Pulmonary artery endothelial cell (primary cell): Measurements from ENCODE around the gene PARP12. TPM values are rescaled to one million over a fixed set of nuclear protein-coding genes. Genes with fewer than 3 reads are reported as not detected.

ENCODE experiments used
- DNase-seq: peaks from one replicate; pipeline ENCODE4 v3.0.0-alpha.2; 2011; ENCODE audit warnings: low read depth, low spot score
- total RNA-seq: library from RNA; depleted of rRNA; stranded (reverse); fragments of >200 nt; gene quantifications from 2 replicates; pipeline ENCODE4 v1.2.3, GENCODE V29; 2014

PARP12 gene
- total RNA-seq, 1 donor from 2014 or later, result 52.8 TPM

DNA sequence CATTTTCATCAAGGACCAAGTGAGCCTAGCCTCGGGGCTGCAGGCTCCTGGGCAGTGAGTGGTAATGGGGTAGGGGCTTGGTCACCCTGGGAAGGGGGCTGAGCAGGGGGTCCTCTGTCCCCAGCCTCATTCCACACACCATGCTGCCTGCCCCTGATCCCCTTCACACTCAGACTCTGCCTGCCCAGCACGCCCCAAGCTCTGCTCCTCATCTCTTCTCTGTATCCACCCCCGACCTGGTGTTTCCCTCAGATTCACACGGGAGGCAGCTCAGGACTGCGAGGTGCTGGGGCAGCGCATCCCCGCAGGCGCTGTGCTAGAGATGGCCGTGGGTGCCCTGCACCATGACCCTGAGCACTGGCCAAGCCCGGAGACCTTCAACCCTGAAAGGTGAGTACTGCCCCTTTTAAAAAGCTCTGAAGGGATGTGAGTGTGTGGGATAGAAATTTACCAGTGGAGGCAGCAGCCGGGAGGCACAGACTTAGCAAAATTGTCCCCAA, 47.2 kb downstream of the PARP12 start:
- no peak for DNase-seq

DNA sequence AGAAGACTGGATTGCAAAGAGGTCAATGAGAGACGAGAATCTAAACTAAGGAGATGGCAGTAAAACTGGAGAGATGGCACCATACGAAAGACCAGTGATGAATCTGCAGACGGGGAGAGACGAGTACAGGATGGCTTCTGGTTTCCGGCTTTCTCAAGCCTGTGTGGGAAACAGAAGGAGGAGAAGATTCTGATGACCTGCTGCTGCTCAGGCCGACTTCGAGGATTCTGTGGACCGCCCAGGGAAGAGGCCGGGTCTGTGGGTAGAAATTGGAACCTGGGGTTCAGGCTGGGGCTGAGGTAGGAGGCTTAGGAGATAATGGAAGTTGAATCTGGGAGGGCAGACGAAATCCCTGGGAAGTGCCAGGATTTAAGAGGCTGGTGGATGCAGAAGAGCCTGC, 48.6 kb downstream of the PARP12 start:
- no peak for DNase-seq

DNA sequence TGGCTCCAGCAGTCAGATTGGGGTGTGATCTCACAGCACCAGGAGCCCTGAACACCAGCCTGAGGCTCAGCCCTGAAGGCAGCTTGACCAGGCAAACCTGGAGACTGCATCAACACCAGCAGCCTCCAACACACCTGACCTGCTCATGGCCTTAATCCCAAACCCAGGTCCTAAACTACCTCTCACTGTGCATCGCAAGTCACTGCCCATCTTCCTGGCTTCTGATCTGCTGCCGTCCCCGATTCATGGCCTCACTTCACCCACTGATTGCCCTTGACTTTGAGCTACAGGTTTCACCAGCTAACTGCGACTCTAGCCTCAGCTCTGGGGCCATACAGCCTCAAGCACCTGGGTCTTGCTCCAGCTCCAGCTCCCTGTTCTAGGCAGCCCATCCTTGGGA, 49.1 kb downstream of the PARP12 start:
- no peak for DNase-seq

DNA sequence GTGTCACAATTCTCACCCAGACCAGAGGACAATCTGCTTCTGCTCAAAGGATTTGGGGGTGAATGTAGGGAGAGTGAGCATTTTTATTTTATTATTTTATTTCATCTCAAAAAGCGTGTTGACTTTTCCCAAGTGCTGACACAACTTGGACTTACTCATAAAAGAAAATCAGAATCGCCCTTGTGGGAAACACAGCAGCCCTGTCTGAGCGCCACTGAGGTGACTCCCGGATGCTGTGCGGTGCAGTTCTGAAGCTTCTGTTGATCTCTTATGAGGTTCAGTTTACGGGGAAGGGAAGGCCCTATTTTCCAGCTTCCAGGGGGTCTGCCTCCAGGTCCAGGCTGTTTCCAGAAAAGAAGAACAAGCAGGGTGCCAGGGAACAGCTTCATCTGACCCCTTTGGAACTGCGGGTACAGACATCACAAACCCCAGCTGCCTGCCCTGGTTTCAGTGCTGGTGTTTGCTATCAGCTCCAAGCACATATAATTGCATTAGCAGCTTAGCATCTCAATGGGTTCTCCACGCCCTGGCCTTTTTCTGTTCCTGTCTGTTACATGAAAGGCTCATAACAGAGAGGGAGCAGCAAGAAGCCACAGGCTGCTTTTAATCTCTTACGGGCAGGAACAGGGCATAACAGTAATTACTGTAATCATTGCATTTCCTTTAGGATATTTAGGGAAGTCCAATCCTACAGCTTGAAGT, 52.4 kb downstream of the PARP12 start:
- no peak for DNase-seq

DNA sequence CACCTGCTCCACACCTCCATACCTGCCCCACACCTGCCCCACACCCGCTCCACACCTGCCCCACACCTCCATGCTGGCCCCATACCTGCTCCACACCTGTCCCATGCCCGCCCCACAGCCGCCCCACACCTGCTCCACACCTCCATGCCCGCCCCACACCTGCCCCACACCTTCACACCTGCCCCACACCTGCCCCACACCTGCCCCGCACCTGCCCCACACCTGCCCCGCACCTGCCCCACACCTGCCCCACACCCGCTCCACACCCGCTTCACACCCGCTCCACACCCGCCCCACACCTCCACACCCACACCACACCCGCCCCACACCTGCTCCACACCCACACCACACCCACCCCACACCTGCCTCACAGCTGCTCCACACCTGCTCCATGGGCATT, 53.0 kb downstream of the PARP12 start:
- DNase-seq, result no peak

DNA sequence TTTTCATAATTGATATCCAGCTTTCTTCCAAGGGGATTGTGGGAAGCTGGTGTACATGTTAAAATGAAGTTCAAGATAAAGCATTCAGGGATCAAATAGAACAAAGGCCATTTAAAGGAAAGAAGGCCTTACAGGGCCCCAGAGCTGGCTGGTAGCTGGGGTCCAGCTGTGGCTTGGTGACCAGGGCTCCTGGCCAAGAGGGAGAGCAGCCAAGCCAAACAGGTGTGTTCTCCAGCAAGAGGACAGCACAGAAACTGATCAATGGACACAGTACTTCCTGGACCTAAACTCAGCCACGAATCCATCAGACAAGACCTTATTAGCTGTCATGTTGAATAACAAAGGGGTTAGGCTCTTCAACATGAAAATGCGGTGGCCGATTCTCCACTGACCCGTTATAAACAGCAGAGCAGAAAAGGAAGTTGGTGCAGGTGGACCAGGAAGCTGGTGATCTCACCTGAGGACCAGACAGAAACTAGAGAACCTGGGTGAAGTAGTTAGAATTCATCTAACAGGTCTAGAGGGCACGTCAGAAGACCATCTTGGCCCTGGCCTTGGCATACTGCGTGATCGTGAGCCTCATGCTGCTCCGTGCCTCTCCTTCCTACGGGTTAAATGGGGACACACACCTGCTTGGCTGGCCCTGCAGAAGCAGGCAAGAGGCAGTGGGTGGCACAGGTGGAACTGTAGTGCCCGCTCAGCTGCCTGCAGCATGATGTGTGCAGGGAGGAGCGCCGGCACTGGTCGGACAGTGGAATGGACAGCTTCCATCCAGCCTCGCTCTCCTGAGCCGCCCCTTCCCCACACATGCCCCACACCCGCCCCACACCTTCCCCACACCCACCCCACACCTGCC, 53.8 kb downstream of the PARP12 start:
- no peak for DNase-seq

DNA sequence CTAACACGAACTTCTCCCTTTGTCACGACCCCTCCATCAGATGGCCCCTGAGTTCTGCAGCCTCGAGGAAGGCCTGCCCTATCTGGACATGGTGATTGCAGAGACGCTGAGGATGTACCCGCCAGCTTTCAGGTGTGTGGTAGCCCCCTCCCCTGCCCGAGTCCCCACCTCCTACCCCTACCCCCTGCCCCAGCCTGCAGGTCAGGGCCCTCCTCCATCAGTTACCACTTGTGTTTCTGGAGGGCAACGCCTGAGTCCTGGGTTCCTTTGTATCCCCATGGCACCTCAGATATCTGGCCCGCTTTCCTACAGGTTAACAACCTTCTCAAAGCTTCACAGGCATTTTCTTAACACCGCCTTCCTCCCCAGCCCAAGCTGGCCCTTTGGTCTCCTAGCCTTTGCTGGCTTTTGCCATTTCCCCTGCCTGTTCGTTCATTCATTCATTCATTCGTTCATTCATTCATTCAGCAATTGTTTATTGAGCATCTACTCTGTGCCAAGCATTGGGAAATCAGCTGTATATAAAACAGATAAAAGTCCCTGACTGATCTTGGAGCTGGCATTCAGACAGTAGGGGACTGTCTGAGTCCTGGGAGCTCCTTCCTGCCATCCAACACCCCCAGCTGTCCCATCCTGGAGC, 55.6 kb downstream of the PARP12 start:
- no peak for DNase-seq

DNA sequence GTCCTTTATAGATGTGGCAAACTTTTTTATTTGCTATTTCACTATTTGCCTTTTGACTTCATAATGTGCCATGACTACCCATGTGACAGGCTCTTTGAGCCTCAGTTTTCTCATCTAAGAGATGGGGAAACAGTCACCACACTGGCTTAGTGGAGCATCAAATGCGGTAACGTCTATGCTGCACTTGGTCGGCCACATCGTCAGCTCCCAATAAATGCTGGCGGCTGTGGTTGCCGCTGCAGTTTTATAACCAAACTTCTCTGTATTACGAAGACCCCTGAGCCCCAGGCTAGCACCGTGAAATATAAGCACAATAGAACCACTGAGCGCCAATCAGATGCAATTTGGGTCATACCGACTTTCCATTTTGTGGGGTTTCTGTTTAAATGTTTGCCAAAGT, 56.2 kb downstream of the PARP12 start:
- DNase-seq, result no peak

DNA sequence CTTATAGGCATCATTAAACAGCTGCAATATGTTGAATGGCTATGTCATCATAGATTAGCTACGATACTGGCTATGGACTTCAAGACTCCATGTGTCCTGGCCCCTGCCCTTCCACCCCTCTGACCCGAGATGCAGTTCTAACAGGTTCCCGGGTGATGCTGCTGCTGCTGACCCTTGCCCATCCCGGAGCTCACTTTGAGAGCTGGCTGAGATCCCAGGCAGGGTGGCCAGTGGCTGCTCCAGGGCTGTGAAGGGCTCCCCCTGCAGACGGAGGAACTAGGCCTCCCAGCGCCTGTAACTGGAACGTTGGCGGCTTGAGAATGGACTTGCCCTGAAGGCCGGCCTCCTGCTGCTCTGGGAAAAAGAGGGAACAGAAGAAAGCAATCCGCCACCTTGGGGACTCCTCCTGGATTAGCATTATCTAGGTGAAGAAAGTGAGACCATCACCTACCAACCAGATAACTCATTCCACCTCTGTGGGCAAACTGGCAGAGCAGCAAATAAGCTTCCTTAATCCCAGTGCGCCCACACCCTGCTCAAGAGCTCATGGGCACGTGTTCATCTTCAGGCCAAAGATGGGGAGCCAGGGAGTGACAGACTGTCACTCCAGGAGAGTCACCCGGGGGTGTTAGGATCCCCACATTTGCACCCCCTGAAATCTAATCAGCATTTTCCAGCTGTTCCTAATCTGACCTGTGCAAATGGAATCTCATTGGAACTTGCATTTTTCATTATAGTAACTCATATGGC, 56.8 kb downstream of the PARP12 start:
- DNase-seq, result no peak

DNA sequence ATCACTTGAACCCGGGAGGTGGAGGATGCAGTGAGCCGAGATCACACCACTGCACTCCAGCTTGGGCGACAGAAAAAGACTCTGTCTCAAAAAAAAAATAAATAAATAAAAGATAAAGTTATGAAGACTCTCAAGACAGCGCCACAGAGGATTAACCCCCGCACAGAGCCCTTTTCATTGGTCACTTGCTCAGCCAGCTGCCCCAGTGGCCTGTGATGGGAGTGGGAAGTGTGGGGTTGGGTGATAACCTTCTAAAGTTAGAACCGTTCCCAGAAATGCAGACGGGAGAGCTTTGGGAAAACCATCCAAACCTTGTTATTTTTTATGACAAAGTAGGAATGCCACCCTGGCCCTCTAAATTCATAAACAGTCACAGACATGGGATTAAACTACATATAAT, 57.4 kb downstream of the PARP12 start:
- no peak for DNase-seq

DNA sequence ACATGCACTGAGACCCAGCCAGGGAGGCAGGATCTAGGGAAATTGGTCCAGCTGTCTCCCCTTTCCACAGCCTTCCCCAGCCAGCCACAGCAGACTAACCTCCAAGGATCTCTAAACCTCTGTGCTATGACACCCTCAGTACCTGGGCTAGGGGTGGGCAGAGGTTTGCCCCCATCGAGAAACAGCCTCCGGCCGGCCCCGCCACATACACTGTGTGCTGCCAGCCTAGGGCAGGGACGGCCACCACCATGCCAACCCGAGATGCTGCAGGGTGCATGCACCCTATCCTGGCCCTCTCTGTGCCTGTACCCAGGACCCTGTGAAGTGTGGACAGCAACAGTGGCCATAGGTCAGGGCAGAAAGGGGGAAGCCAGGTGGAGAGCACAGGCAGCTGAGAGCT, 58.1 kb downstream of the PARP12 start:
- DNase-seq, result no peak

DNA sequence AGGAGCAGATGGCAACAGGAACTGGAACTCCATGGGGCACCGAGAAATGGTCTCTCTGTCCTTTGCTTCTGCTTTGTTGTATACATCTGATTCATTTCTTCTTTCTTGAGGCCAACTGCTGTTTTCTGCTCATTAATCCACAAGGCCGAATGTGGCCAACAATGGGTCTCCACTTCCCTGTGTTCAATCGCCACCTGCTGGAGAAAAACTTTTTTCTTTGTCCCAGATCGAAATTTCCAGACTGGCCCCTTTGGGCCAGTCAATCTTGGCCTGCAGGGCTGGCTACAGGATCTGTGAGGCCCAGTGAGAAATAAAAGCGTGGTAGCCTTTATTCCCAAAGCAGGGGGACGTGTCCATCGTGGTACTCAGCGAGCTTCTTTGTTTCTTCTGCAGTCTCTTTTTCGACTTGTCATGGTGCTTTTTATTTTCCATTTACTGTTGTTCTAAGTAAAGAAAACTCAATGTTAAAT, 58.8 kb downstream of the PARP12 start:
- DNase-seq, result peak; percentile 32

DNA sequence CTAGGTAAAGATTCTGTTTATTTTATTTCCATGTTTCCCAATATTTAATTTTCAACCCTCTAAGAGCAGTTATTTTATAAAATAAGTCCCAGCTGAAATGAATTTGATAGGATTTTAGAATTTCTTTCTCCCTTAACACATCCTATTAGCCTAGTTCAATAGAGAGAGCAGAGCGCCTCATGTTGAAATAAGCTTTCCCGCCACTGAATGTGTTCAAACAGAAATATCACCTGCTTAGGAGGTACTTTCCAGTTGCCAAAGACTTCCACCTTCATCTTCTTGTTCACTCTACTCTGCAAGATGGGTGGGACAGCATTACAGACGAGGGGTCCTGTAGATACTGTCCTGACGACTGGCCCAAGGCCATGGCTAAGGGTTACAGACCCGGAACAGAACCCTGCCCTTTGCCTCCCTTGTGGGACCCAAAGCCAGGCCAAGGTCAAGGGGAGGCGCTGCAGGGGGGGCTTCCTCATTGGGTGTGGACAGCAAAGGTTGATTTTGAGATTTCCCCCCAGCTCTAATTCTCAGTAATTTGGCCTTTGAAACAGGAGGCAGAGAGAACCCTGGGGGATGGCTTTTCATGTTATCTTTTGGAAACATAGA, 62.0 kb downstream of the PARP12 start:
- no peak for DNase-seq

DNA sequence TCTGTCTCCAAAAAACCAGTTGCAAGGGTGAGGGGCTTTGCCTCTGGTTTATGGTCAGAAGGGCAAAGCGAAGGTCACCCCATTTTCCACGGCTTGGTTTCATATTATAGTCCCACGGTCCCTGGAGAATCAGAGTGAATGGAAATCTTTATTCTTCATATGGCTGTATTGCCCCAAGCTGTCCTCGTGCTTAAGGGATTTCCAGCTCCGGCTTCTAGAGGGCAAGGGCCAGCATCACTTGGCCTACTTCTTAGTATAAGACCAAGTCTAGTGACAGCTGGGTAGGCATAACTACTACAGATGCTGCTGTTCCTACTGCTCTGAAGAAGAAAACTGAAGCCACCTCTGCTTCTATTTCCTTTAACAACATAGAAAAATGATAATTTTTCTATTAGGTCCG, 63.2 kb downstream of the PARP12 start:
- no peak for DNase-seq

DNA sequence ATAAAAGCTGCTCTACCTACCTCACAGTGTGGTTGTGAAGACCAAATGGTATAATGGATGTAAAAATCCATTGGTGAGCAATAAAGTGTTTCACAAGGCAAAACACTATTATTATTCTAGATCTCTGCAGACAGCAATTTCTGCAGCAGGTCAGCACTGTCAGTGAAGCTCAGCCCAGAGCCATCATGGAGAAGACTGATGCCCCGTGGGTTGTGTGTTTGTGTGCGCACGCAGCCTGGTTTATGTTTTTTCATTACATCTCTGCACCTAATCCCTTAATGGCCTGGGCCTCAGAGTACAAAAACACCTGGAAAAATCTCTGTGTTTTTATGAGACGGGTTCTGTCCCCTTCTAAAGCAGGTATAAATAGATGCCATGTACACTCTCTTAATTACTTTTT, 64.2 kb downstream of the PARP12 start:
- DNase-seq, result no peak

DNA sequence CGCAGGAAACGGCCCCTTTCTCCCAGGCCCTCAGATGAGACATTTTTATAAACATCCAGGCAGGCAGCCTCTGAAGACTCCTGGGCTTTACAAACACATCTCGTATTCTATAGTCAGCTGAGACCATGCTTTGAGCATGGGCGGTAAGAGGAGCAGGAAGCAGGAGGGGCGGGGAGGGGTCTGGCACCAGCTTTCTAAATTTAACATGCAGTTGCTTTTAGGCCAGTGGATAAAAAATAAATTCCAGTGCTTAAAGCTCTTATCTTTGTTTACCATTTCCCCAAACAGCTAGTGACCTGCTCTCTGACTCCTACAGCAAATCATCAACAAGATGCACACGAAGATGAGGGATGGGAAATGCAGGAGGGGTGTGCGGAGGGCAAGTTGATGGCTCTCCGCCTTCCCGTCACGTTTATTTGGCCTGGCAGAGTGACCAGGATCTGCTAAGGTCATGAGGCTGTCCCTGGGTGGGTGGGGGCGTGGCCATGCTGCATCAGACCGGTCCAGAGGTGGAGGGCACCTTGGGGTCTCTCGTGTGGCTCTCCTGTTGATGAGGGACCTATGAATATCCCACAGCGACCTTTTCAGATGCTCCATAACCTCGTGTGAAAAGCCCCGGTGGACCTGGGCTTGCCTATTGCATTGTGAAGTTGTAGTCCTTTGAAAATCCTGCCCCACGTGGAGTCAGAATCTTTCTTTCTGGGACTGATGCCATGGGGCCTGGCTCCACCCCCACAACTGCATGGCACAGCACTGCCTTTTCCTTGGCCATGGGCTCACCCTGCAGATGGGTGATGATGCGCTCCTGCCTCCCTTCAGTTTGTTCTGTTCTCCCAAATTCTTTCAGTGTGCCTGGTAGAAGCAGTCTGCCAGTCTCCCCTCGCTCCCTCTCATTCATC, 67.5 kb downstream of the PARP12 start:
- DNase-seq, result no peak

DNA sequence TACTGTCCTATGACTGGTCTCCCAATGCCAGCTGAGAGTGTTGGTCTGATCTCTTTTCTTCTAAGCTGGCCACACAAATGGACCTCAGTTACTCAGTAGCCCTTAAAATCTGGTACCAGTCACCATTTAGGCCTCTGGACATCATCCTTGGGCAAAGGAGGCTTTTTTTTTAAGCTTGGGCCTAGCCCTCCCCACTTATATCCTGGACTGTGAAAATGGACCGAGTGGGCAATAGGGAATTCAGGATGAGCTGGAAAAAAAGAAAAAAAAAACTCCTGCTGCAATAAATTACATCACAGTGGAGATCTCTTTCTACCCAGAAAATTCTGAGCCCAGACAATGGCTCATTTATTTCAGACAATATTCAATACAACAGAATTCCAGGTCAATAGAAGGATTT, 68.4 kb downstream of the PARP12 start:
- no peak for DNase-seq

DNA sequence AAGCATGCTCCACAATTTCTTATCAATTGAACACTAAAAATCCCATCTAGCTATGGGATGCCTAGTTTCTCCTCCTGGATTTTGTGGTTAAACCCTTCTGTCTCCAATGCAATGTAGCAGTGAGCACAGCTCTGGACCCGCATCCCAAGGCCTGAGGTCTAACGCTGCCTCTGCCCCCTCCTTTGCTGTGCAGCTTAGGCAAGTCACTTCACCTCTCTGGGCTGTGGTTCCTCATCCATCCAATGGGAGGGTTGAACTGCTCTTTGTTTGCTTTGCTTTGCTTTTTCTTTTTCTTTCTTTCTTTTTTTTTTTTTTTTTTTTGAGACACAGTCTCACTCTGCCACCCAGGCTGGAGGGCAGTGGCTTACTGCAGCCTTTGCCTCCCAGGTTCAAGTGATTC, 69.2 kb downstream of the PARP12 start:
- DNase-seq, result no peak

DNA sequence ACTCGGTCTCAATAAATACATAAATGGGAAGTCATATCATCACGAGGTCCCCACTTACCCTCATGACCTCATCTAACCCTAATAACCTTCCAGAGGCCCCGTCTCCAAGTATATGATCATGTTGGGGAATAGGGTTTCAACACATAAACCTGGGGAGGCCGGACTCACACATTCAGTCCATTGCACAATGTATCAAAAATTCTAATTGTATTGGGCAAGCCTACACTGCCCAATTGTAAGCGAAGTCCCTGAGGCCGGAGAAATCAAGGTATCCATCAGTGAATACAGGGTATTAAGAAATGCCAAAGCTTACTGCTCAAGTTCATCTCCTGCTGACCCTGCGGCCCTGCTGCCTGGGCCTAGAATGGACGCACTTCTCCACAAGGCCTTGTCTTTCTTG, 69.6 kb downstream of the PARP12 start:
- no peak for DNase-seq
